H1 (cell line): Measurements from ENCODE around the gene ZBP1.

ENCODE experiments used
- ATF2 ChIP-seq: IDR thresholded peaks from 2 replicates; pipeline ENCODE4 v1.6.1; 2012; ENCODE audit warnings: low read length, inconsistent platforms
- BACH1 ChIP-seq: IDR thresholded peaks from 2 replicates; pipeline ENCODE4 v1.6.1; 2012; ENCODE audit warnings: low read length, improper control_type of control experiment
- CEBPB ChIP-seq: IDR thresholded peaks from 2 replicates; pipeline ENCODE4 v1.6.1; 2012; ENCODE audit warnings: low read depth, low read length
- CHD1 ChIP-seq: IDR thresholded peaks from 2 replicates; pipeline ENCODE4 v1.6.1; 2012; ENCODE audit warnings: low read depth, low read length, improper control_type of control experiment
- CTCF ChIP-seq, 3 experiments: IDR thresholded peaks; 1 replicate in 2 of 3; 2 replicates in 1 of 3; pipeline versions ENCODE4 v1.5.1 to v1.6.1; 2011; ENCODE audit warnings: low read length in 3 of 3, mild to moderate bottlenecking in 3 of 3, inconsistent platforms in 2 of 3, low read depth in 1 of 3, moderate library complexity in 1 of 3; ENCODE audit not compliant: insufficient read depth in 1 of 3; ENCODE audit errors: control extremely low read depth in 1 of 3
- E2F6 ChIP-seq: IDR thresholded peaks from 2 replicates; pipeline ENCODE4 v1.6.1; 2012; ENCODE audit warnings: inconsistent platforms
- MAX ChIP-seq: IDR thresholded peaks from 2 replicates; pipeline ENCODE4 v1.6.1; 2012; ENCODE audit warnings: inconsistent platforms
- TBP ChIP-seq: IDR thresholded peaks from 2 replicates; pipeline ENCODE4 v1.6.1; 2011; ENCODE audit warnings: low read depth, low read length, improper control_type of control experiment
- YY1 ChIP-seq: IDR thresholded peaks from 2 replicates; pipeline ENCODE4 v1.6.1; 2011; ENCODE audit warnings: low read depth, mild to moderate bottlenecking, low read length

GRCh38 chr20:57654363-57654997 lies 34.3 kb upstream of the ZBP1 start:
- no peak for TF ChIP-seq ATF2
- no peak for TF ChIP-seq E2F6
- peak; percentile 87 to 96 (median 91) for TF ChIP-seq CTCF (IDR thresholded peaks at IDR 0.05; ENCODE audit: control extremely low read depth in 1 of 3, insufficient read depth in 1 of 3, low read depth in 1 of 3, low read length in 3 of 3)
- TF ChIP-seq TBP: no peak
- TF ChIP-seq MAX: no peak
- no peak for TF ChIP-seq YY1
- no peak for TF ChIP-seq BACH1
- no peak for TF ChIP-seq CEBPB
- TF ChIP-seq CHD1: no peak
